ENCODE measurements around the gene B3GAT3.
A peak's percentile ranks its signal among the peaks of the same experiment; 100 is the strongest.

B3GAT3 gene

GRCh38 chr11:62665075-62665598, 43.4 kb upstream of the B3GAT3 start, which contains the start of the genes C11orf98 and CSKMT (continued):
- TF ChIP-seq BCL6B (tag by site-specific recombination; IDR thresholded peaks at IDR 0.05) (no peak), WT1 (tag by site-specific recombination; IDR thresholded peaks at IDR 0.05) (0 out of 2 replicates have a peak, but pooled peaks have one; percentile 5), SP2 (tag by site-specific recombination; IDR thresholded peaks at IDR 0.05) (peak; percentile 65), ZNF549 (tag by site-specific recombination; IDR thresholded peaks at IDR 0.05) (no peak), SETDB1 (IDR thresholded peaks at IDR 0.05; ENCODE audit: insufficient read length, low read length) (no peak), ZBTB8A (tag by site-specific recombination; IDR thresholded peaks at IDR 0.05) (peak; percentile 4; the same call in 1 of the 2 replicates), ZNF138 (tag by site-specific recombination; IDR thresholded peaks at IDR 0.05; ENCODE audit: borderline replicate concordance) (no peak), IKZF3 (tag by site-specific recombination; IDR thresholded peaks at IDR 0.05) (0 out of 2 replicates have a peak, but pooled peaks have one; percentile 23), ZNF391 (tag by site-specific recombination; IDR thresholded peaks at IDR 0.05; ENCODE audit: borderline replicate concordance, low read depth) (no peak), ZNF629 (tag by site-specific recombination; IDR thresholded peaks at IDR 0.05) (0 out of 2 replicates have a peak, but pooled peaks have one; percentile 17), ZNF837 (tag by site-specific recombination; IDR thresholded peaks at IDR 0.05) (no peak), ZNF560 (tag by site-specific recombination; IDR thresholded peaks at IDR 0.05; ENCODE audit: borderline replicate concordance) (no peak), ZNF830 (tag by site-specific recombination; IDR thresholded peaks at IDR 0.05; ENCODE audit: low read depth) (no peak), ZNF785 (tag by site-specific recombination; IDR thresholded peaks at IDR 0.05) (no peak), ZNF211 (tag by site-specific recombination; IDR thresholded peaks at IDR 0.05; ENCODE audit: low read depth) (no peak), ZNF16 (tag by site-specific recombination; IDR thresholded peaks at IDR 0.05; ENCODE audit: low read depth) (no peak), ZIC2 (tag by site-specific recombination; IDR thresholded peaks at IDR 0.05) (no peak), ZNF341 (tag by site-specific recombination; IDR thresholded peaks at IDR 0.05; ENCODE audit: low read depth) (peak; percentile 61; the same call in 1 of the 2 replicates), PRDM2 (tag by site-specific recombination; IDR thresholded peaks at IDR 0.05; ENCODE audit: borderline replicate concordance) (no peak), PBX3 (CRISPR knock-in tag; IDR thresholded peaks at IDR 0.05) (no peak), ZBTB10 (tag by site-specific recombination; IDR thresholded peaks at IDR 0.05) (no peak), ZNF580 (tag by site-specific recombination; IDR thresholded peaks at IDR 0.05) (no peak), PRDM10 (tag by site-specific recombination; IDR thresholded peaks at IDR 0.05) (peak; percentile 63; the same call in 1 of the 2 replicates)
